ENCODE data around the gene TAF11L2.
"Not testable (repeated sequence)": the region's sequence is repeated elsewhere in the genome, so short reads cannot be mapped to it uniquely, and the experiment has no call there.

Gene TAF11L2

GRCh38 chr5:17497931-17498330 lies at the start of gene TAF11L2:
TAF11L2 (plus strand) TSS chr5:17498231.
- in situ Hi-C loops (cut with HindIII; ENCODE audit: low sequenced_read_pairs); H3K4me3 ChIP-seq (ENCODE audit: low read depth, low read length); DNase-seq (ENCODE audit: low read depth, low spot score): not testable (repeated sequence)

- H3K4me3 ChIP-seq (ENCODE audit: low read depth, low read length) = no peak overlapping the region
- no peak for DNase-seq (ENCODE audit: low read depth, low spot score)
- TF ChIP-seq, protein P1, sequence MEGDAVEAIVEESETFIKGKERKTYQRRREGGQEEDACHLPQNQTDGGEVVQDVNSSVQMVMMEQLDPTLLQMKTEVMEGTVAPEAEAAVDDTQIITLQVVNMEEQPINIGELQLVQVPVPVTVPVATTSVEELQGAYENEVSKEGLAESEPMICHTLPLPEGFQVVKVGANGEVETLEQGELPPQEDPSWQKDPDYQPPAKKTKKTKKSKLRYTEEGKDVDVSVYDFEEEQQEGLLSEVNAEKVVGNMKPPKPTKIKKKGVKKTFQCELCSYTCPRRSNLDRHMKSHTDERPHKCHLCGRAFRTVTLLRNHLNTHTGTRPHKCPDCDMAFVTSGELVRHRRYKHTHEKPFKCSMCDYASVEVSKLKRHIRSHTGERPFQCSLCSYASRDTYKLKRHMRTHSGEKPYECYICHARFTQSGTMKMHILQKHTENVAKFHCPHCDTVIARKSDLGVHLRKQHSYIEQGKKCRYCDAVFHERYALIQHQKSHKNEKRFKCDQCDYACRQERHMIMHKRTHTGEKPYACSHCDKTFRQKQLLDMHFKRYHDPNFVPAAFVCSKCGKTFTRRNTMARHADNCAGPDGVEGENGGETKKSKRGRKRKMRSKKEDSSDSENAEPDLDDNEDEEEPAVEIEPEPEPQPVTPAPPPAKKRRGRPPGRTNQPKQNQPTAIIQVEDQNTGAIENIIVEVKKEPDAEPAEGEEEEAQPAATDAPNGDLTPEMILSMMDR (IDR thresholded peaks at IDR 0.05; ENCODE audit: low read depth, low read length) = no peak
- in situ Hi-C loops (cut with HindIII; ENCODE audit: low sequenced_read_pairs) = no loop called here
Observed at GRCh38 chr5:17448877-17449276, 49.2 kb upstream of the TAF11L2 start.

DNA sequence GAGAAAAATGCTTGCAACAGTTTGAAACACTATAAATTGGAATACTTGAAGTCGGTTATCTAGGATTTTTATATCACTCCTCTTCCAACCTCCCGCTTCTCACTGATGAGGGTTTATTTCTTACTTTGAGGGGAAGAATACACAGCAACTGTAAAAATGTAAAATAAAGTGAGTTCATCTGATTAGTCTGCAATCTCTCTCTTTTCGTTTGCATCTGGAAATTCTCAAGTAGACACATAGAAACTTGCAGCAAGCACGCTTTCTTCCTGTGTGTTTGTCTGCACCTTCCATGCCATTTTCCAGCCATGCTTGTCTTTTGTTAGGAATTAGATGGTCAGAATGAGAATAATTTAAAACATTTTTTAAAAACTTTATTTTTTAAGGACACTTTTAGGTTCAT lies 45.1 kb upstream of the TAF11L2 start:
- in situ Hi-C loops (cut with HindIII; ENCODE audit: low sequenced_read_pairs) = no loop called here
- H3K4me3 ChIP-seq (ENCODE audit: low read depth, low read length) = no peak overlapping the region
- TF ChIP-seq, protein P1 (IDR thresholded peaks at IDR 0.05; ENCODE audit: low read depth, low read length) = no peak
- no peak for DNase-seq (ENCODE audit: low read depth, low spot score)

GRCh38 chr5:17455942-17456341 lies 42.1 kb upstream of the TAF11L2 start:
- in situ Hi-C loops (cut with HindIII; ENCODE audit: low sequenced_read_pairs) = no loop called here
- TF ChIP-seq, protein P1 (IDR thresholded peaks at IDR 0.05; ENCODE audit: low read depth, low read length) = no peak
- no peak for DNase-seq (ENCODE audit: low read depth, low spot score)
- no peak overlapping the region for H3K4me3 ChIP-seq (ENCODE audit: low read depth, low read length)

DNA sequence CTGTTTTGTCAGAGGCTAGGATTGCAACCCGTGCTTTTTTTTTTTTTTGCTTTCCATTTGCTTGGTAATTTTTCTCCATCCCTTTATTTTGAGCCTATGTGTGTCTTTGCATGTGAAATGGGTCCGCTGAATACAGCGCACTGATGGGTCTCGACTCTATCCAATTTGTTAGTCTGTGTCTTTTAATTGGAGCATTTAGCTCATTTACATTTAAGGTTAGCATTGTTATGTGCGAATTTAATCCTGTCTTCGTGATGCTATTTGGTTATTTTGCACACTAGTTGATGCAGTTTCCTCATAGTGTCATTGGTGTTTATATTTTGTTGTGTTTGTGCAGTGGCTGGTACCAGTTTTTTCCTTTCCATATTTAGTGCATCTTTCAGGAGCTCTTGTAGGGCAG lies 36.2 kb upstream of the TAF11L2 start:
- no peak overlapping the region for H3K4me3 ChIP-seq (ENCODE audit: low read depth, low read length)
- in situ Hi-C loops (cut with HindIII; ENCODE audit: low sequenced_read_pairs) = no loop called here
- no peak for DNase-seq (ENCODE audit: low read depth, low spot score)
- TF ChIP-seq, protein P1 (IDR thresholded peaks at IDR 0.05; ENCODE audit: low read depth, low read length) = no peak

DNA sequence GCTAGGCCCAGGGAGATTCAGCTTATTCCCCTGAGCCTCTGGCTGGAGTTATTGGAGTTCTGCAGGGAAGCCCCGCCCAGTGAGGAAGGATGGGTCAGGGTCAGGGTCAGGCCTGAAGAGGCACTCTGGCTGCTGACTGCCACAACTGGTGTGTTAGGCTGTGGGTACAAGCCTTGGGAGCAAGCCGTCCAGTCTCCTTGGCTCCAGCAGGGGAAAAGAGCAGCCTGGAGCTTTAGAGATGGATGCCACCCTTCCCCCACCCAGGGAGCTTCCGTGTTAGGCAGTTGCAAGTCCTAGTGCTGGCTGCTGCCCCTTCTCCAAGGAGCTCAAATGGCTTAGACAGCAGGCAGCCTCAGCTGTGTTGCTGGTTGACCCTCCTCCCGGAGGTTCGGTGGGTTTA lies 34.4 kb upstream of the TAF11L2 start:
- H3K4me3 ChIP-seq (ENCODE audit: low read depth, low read length) = no peak overlapping the region
- in situ Hi-C loops (cut with HindIII; ENCODE audit: low sequenced_read_pairs) = no loop called here
- TF ChIP-seq, protein P1 (IDR thresholded peaks at IDR 0.05; ENCODE audit: low read depth, low read length) = no peak
- DNase-seq (ENCODE audit: low read depth, low spot score) = no peak

GRCh38 chr5:17470064-17470463 lies 28.0 kb upstream of the TAF11L2 start:
- TF ChIP-seq, protein P1 (IDR thresholded peaks at IDR 0.05; ENCODE audit: low read depth, low read length) = no peak
- in situ Hi-C loops (cut with HindIII; ENCODE audit: low sequenced_read_pairs) = no loop called here
- DNase-seq (ENCODE audit: low read depth, low spot score) = no peak
- no peak overlapping the region for H3K4me3 ChIP-seq (ENCODE audit: low read depth, low read length)

GRCh38 chr5:17475064-17475463 lies 23.0 kb upstream of the TAF11L2 start:
- H3K4me3 ChIP-seq (ENCODE audit: low read depth, low read length); DNase-seq (ENCODE audit: low read depth, low spot score); in situ Hi-C loops (cut with HindIII; ENCODE audit: low sequenced_read_pairs): not testable (repeated sequence)

Measured in astrocyte of the spinal cord (primary cell).